Lower lobe of right lung (tissue), 2 donors: ENCODE data around the gene IL21R. TPM values are rescaled to one million over a fixed set of nuclear protein-coding genes. Genes with fewer than 3 reads are reported as not detected.
A peak's percentile ranks its signal among the peaks of the same experiment; 100 is the strongest.

Source experiments
- ATAC-seq, 2 donors: fragments of 200-7000 bp; cut with Tn5 transposase; one replicate each; pipeline ENCODE4 v1.9.1; 2020 to 2022; ENCODE audit warnings: mild to moderate bottlenecking in 2 of 2, moderate library complexity in 2 of 2
- DNase-seq: peaks from one replicate; pipeline ENCODE4 v3.0.0-alpha.2; 2020
- H3K27ac ChIP-seq: fragments of 200-600 bp; one replicate; pipeline ENCODE4 v1.8.0; 2022
- H3K27me3 ChIP-seq: fragments of 200-600 bp; one replicate; pipeline ENCODE4 v1.8.0; 2022; ENCODE audit warnings: low read depth
- H3K36me3 ChIP-seq: fragments of 200-600 bp; one replicate; pipeline ENCODE4 v1.8.0; 2022; ENCODE audit warnings: mild to moderate bottlenecking
- H3K4me1 ChIP-seq: fragments of 200-600 bp; one replicate; pipeline ENCODE4 v1.8.0; 2022
- H3K4me3 ChIP-seq: fragments of 200-600 bp; one replicate; pipeline ENCODE4 v1.8.0; 2022; ENCODE audit warnings: mild to moderate bottlenecking
- H3K9me3 ChIP-seq: fragments of 200-600 bp; one replicate; pipeline ENCODE4 v1.8.0; 2022
- CTCF ChIP-seq: fragments of 200-600 bp; IDR thresholded peaks from one replicate; pipeline ENCODE4 v1.8.0; 2022; ENCODE audit warnings: antibody characterized with exemption, mild to moderate bottlenecking
- intact Hi-C: fragments of 100-400 bp; cut with DNase I; formaldehyde crosslinking; loops from one replicate; pipeline ENCODE4 v1.11.0; 2022
- long read RNA-seq: library from polyadenylated mRNA; unstranded; transcript quantifications from one replicate; pipeline ENCODE4 v2.0.0, GENCODE V29; 2021
- total RNA-seq: library from RNA; stranded (reverse); fragmentation: NEBNext Ultra II Directional; extraction: Animal tissue kit (Norgen Biotek cat#: 25700); gene quantifications from one replicate; pipeline ENCODE4 v1.2.1, GENCODE V29; 2021
- donor health status: DM: no; HTN: yes; CAD: no; lungs with severe emphysema.

Gene IL21R
- total RNA-seq: 6.0 TPM
- long read RNA-seq, full-length matches to known transcripts: 3 of 19 reads
- long read RNA-seq, partial matches to known transcripts: 10 of 19 reads
- long read RNA-seq, other reads (novel, unspliced or antisense): 6 of 19 reads

GRCh38 chr16:27401768-27402568, at the start of gene IL21R:
Gene IL21R, plus strand, starts transcription at chr16:27402174. Its CDS starts 27,898 bp downstream, at chr16:27430072.
- Histone ChIP-seq H3K36me3 (no peaks in the 10 kb centered on the region), H3K27me3 (no peaks in the 10 kb centered on the region), H3K27ac (peak within 1 kb of the TSS; percentile 71), H3K9me3 (no peaks in the 10 kb centered on the region), H3K4me1 (peaks cover 45% of the 10 kb centered on the region), H3K4me3 (peak within 1 kb of the TSS; percentile 48)
- peak; percentile 80 to 90 for ATAC-seq
- no peak for TF ChIP-seq CTCF
- intact Hi-C loops: no loop called here
- peak; percentile 82 for DNase-seq

- ATAC-seq (no peak), DNase-seq (peak; percentile 34)
- Histone ChIP-seq H3K4me1 (peaks cover 7% of the 10 kb centered on the region), H3K27me3 (no peaks in the 10 kb centered on the region), H3K9me3 (no peaks in the 10 kb centered on the region), H3K4me3 (no peak overlapping the region), H3K27ac (no peak overlapping the region), H3K36me3 (peaks cover 100% of the 10 kb centered on the region)
- TF ChIP-seq CTCF: no peak
- intact Hi-C loops: no loop called here
These were observed 48.1 kb upstream of the IL21R start for GRCh38 chr16:27353853-27354252.

- DNase-seq (peak; percentile 64), ATAC-seq (peak; percentile 56 to 58)
- no peaks in the 10 kb centered on the region for H3K27me3 ChIP-seq
- H3K36me3 ChIP-seq: peaks cover 100% of the 10 kb centered on the region
- peaks cover 9% of the 10 kb centered on the region for H3K4me1 ChIP-seq
- peak; percentile 48 for TF ChIP-seq CTCF
- H3K9me3 ChIP-seq: no peaks in the 10 kb centered on the region
- H3K27ac ChIP-seq: peak overlapping the region; percentile 4
- H3K4me3 ChIP-seq: no peak overlapping the region
- intact Hi-C loops: no loop called here
These were observed 46.4 kb upstream of the IL21R start for GRCh38 chr16:27355610-27356009.

GRCh38 chr16:27356794-27357193, 45.2 kb upstream of the IL21R start:
- DNase-seq: no peak
- H3K4me3 ChIP-seq: no peak overlapping the region
- H3K36me3 ChIP-seq: peaks cover 100% of the 10 kb centered on the region
- peaks cover 9% of the 10 kb centered on the region for H3K4me1 ChIP-seq
- intact Hi-C loops: no loop called here
- no peak overlapping the region for H3K27ac ChIP-seq
- no peak for TF ChIP-seq CTCF
- no peaks in the 10 kb centered on the region for H3K27me3 ChIP-seq
- H3K9me3 ChIP-seq: no peaks in the 10 kb centered on the region
- ATAC-seq: no peak

- ATAC-seq (no peak), DNase-seq (peak; percentile 6)
- intact Hi-C loops: no loop called here
- H3K4me1 ChIP-seq: peaks cover 17% of the 10 kb centered on the region
- no peak overlapping the region for H3K4me3 ChIP-seq
- H3K9me3 ChIP-seq: no peaks in the 10 kb centered on the region
- peak overlapping the region; percentile 20 for H3K27ac ChIP-seq
- H3K27me3 ChIP-seq: no peaks in the 10 kb centered on the region
- no peak for TF ChIP-seq CTCF
- peaks cover 100% of the 10 kb centered on the region for H3K36me3 ChIP-seq
These were observed 42.9 kb upstream of the IL21R start for GRCh38 chr16:27359051-27359450.
